Activated CD8-positive, alpha-beta memory T cell treated with anti-CD3 and anti-CD28 coated beads for 1 hour (primary cell): Measurements from ENCODE around the gene SYNCRIP.
"Not testable (repeated sequence)": the region's sequence is repeated elsewhere in the genome, so short reads cannot be mapped to it uniquely, and the experiment has no call there.

Source experiments
- DNase-seq, 2 donors: peaks; one replicate each; pipeline ENCODE4 v3.0.0-alpha.2; 2020; ENCODE audit warnings: low read depth in 1 of 2; ENCODE audit errors: extremely low read depth in 1 of 2

SYNCRIP gene

GRCh38 chr6:85642774-85643536 lies at the start of gene SYNCRIP:
SYNCRIP (minus strand) TSS chr6:85642886; CDS start chr6:85641439, 1,447 bp downstream.
- peak; percentile 89 to 97 for DNase-seq

GRCh38 chr6:85691478-85691877 lies 48.8 kb upstream of the SYNCRIP start:
- no peak for DNase-seq

GRCh38 chr6:85690071-85690470 lies 47.4 kb upstream of the SYNCRIP start:
- DNase-seq, result no peak

- no peak for DNase-seq
These were observed 43.0 kb upstream of the SYNCRIP start for GRCh38 chr6:85685713-85686112.

GRCh38 chr6:85684809-85685171 lies 42.1 kb upstream of the SYNCRIP start:
- no peak for DNase-seq

- DNase-seq, result no peak
These were observed 41.6 kb upstream of the SYNCRIP start for GRCh38 chr6:85684133-85684808.

GRCh38 chr6:85681899-85682298 lies 39.2 kb upstream of the SYNCRIP start:
- DNase-seq, result not testable (repeated sequence)

GRCh38 chr6:85680388-85680787 lies 37.7 kb upstream of the SYNCRIP start:
- no peak for DNase-seq

GRCh38 chr6:85679445-85680123 lies 36.9 kb upstream of the SYNCRIP start:
- DNase-seq, result no peak

- DNase-seq, result peak; percentile 94 to 97
These were observed 36.1 kb upstream of the SYNCRIP start for GRCh38 chr6:85678602-85679444.

GRCh38 chr6:85678026-85678601 lies 35.4 kb upstream of the SYNCRIP start:
- DNase-seq, result no peak

GRCh38 chr6:85677234-85677956 lies 34.7 kb upstream of the SYNCRIP start:
- DNase-seq, result no peak

- no peak for DNase-seq
These were observed 33.5 kb upstream of the SYNCRIP start for GRCh38 chr6:85676086-85676729.

- DNase-seq, result no peak
These were observed 32.5 kb upstream of the SYNCRIP start for GRCh38 chr6:85675030-85675819.

GRCh38 chr6:85674604-85675003 lies 31.9 kb upstream of the SYNCRIP start:
- no peak for DNase-seq

GRCh38 chr6:85673198-85674139 lies 30.8 kb upstream of the SYNCRIP start:
- DNase-seq, result no peak

GRCh38 chr6:85672623-85673022 lies 29.9 kb upstream of the SYNCRIP start:
- DNase-seq, result no peak

- no peak for DNase-seq
These were observed 29.4 kb upstream of the SYNCRIP start for GRCh38 chr6:85672050-85672449.
